ENCODE data around the gene GNA14.
A peak's percentile ranks its signal among the peaks of the same experiment; 100 is the strongest.

Gene GNA14

GRCh38 chr9:77597057-77597456, 51.1 kb downstream of the GNA14 start:
- no peak overlapping the region for H3K4me3 ChIP-seq (replicated peaks; ENCODE audit: low read depth, low read length)
- DNase-seq (ENCODE audit: low read depth) = peak; percentile 72
- no peak for TF ChIP-seq CTCF (IDR thresholded peaks at IDR 0.05; ENCODE audit: low read length, missing control alignments)

GRCh38 chr9:77595426-77596095, 52.6 kb downstream of the GNA14 start:
- TF ChIP-seq CTCF (IDR thresholded peaks at IDR 0.05; ENCODE audit: low read length, missing control alignments) = no peak

GRCh38 chr9:77594963-77595362, 53.2 kb downstream of the GNA14 start:
- no peak for TF ChIP-seq CTCF (IDR thresholded peaks at IDR 0.05; ENCODE audit: low read length, missing control alignments)
- no peak overlapping the region for H3K4me3 ChIP-seq (replicated peaks; ENCODE audit: low read depth, low read length)
- peak; percentile 63 for DNase-seq (ENCODE audit: low read depth)

More at GRCh38 chr9:77595426-77596095, 52.6 kb downstream of the GNA14 start:
- DNase-seq (ENCODE audit: low read depth) = peak; percentile 91
- no peak overlapping the region for H3K4me3 ChIP-seq (replicated peaks; ENCODE audit: low read depth, low read length)

GRCh38 chr9:77593528-77593927, 54.6 kb downstream of the GNA14 start:
- H3K4me3 ChIP-seq (replicated peaks; ENCODE audit: low read depth, low read length) = no peak overlapping the region
- DNase-seq (ENCODE audit: low read depth) = no peak
- TF ChIP-seq CTCF (IDR thresholded peaks at IDR 0.05; ENCODE audit: low read length, missing control alignments) = no peak

GRCh38 chr9:77592476-77592875, 55.6 kb downstream of the GNA14 start:
- no peak for TF ChIP-seq CTCF (IDR thresholded peaks at IDR 0.05; ENCODE audit: low read length, missing control alignments)
- no peak overlapping the region for H3K4me3 ChIP-seq (replicated peaks; ENCODE audit: low read depth, low read length)
- DNase-seq (ENCODE audit: low read depth) = no peak

GRCh38 chr9:77589046-77589795, 58.9 kb downstream of the GNA14 start:
- DNase-seq (ENCODE audit: low read depth) = no peak
- no peak overlapping the region for H3K4me3 ChIP-seq (replicated peaks; ENCODE audit: low read depth, low read length)
- TF ChIP-seq CTCF (IDR thresholded peaks at IDR 0.05; ENCODE audit: low read length, missing control alignments) = no peak

Measured in fibroblast of pulmonary artery (primary cell).